K562 (cell line): ENCODE results near the gene RRP7A. TPM values are rescaled to one million over a fixed set of nuclear protein-coding genes. Genes with fewer than 3 reads are reported as not detected.

Source experiments
- ATAC-seq: fragments of 200-7000 bp; cut with Tn5 transposase; 3 replicates; pipeline ENCODE4 v1.9.1; 2020; ENCODE audit warnings: moderate library complexity
- BruUV-seq: library from RNA; stranded (reverse); fragments of 400-500 nt; replicated peaks from 2 replicates; lab custom pipeline; 2021; lab: Mats Ljungman, UMichigan
- CTCF ChIA-PET: fragments of 300-600 bp; formaldehyde crosslinking; extraction: SDS; loops from one replicate; lab custom pipeline; 2021; ENCODE audit warnings: low intra/inter-chr PET ratio; lab: Yijun Ruan, JAX
- POLR2A ChIA-PET: fragments of 300-600, 350-650 bp; sonication (Branson Sonifier 250); formaldehyde crosslinking; extraction: SDS; loops from one replicate; lab custom pipeline; 2021; ENCODE audit warnings: antibody characterized with exemption, inconsistent platforms; lab: Yijun Ruan, JAX
- DNase-seq, 4 experiments: peaks; one replicate each; pipeline versions ENCODE4 v3.0.0 to v3.0.0-alpha.2; 2011 to 2018; ENCODE audit warnings: low spot score in 3 of 4, mixed read lengths in 3 of 4; ENCODE audit errors: extremely low read depth in 1 of 4
- FAIRE-seq: peaks from 2 replicates; lab custom pipeline; 2011; peaks lifted over from hg19 to GRCh38; lab: Jason Lieb, UNC
- H2AFZ ChIP-seq: 2 replicates; pipeline ENCODE4 v1.6.0; 2011; ENCODE audit warnings: low read depth, low read length, control low read depth, inconsistent platforms
- H3K27ac ChIP-seq: fragments of 200-600 bp; 3 replicates; pipeline ENCODE4 v1.8.0; 2011; ENCODE audit warnings: low read depth, mild to moderate bottlenecking, control low read depth, inconsistent platforms, low read length, moderate library complexity, mixed read lengths; ENCODE audit errors: extremely low read depth
- H3K27me3 ChIP-seq, 2 experiments: fragments of 300-600 bp in 1 of 2; 2 replicates in 1 of 2; 3 replicates in 1 of 2; pipeline versions ENCODE4 v1.6.0 to v1.8.0; 2011; ENCODE audit warnings: inconsistent platforms in 2 of 2, low read length in 2 of 2, mild to moderate bottlenecking in 1 of 2, mixed read lengths in 1 of 2, moderate library complexity in 1 of 2; ENCODE audit not compliant: control insufficient read depth in 2 of 2, insufficient read depth in 2 of 2
- H3K36me3 ChIP-seq: fragments of 300-600 bp; 3 replicates; pipeline ENCODE4 v1.8.0; 2011; ENCODE audit warnings: mild to moderate bottlenecking, low read length, inconsistent platforms; ENCODE audit not compliant: control insufficient read depth, insufficient read depth
- H3K4me1 ChIP-seq, 2 experiments: fragments of 200-600 bp in 1 of 2; replicated peaks in 1 of 2; 2 replicates in 1 of 2; 3 replicates in 1 of 2; pipeline versions ENCODE4 v1.5.1 to v1.8.0; 2011; ENCODE audit warnings: inconsistent platforms in 2 of 2, low read length in 2 of 2, mild to moderate bottlenecking in 1 of 2, mixed read lengths in 1 of 2, moderate library complexity in 1 of 2; ENCODE audit not compliant: control insufficient read depth in 2 of 2, insufficient read depth in 2 of 2
- H3K4me2 ChIP-seq: 2 replicates; pipeline ENCODE4 v1.6.1; 2011; ENCODE audit warnings: low read length, control low read depth, inconsistent platforms, mixed read lengths; ENCODE audit not compliant: insufficient read depth
- H3K4me3 ChIP-seq: fragments of 200-600 bp; sonication (generic), shearing (Covaris generic); 2 replicates; pipeline ENCODE4 v1.5.1; 2016; ENCODE audit warnings: control low read depth, inconsistent platforms
- H3K79me2 ChIP-seq: fragments of 200-600 bp; 3 replicates; pipeline ENCODE4 v1.8.0; 2011; ENCODE audit warnings: low read length, inconsistent platforms; ENCODE audit not compliant: control insufficient read depth, insufficient read depth
- H3K9ac ChIP-seq, 2 experiments: 2 replicates each; pipeline versions ENCODE4 v1.6.0 to v1.6.1; 2011; ENCODE audit warnings: low read depth in 2 of 2, low read length in 2 of 2, control low read depth in 1 of 2, inconsistent platforms in 1 of 2, mild to moderate bottlenecking in 1 of 2, mixed read lengths in 1 of 2; ENCODE audit not compliant: insufficient read depth in 1 of 2
- H3K9me1 ChIP-seq: one replicate; pipeline ENCODE4 v1.6.0; 2011; ENCODE audit warnings: inconsistent platforms, mild to moderate bottlenecking, low read length, moderate library complexity; ENCODE audit not compliant: control insufficient read depth, insufficient read depth
- H3K9me3 ChIP-seq: replicated peaks from 2 replicates; pipeline ENCODE4 v1.5.1; 2011; ENCODE audit warnings: low read depth, low read length, inconsistent platforms; ENCODE audit not compliant: control insufficient read depth, insufficient read depth
- H4K20me1 ChIP-seq: replicated peaks from 2 replicates; pipeline ENCODE4 v1.6.1; 2011; ENCODE audit warnings: low read length, inconsistent platforms, mixed read lengths; ENCODE audit not compliant: control insufficient read depth, insufficient read depth
- CBX8 ChIP-seq: fragments of 200-600 bp; sonication (generic); IDR thresholded peaks from 2 replicates; pipeline ENCODE4 v1.6.1; 2012; ENCODE audit warnings: borderline replicate concordance, mixed run types, low read depth, mild to moderate bottlenecking, moderate library complexity, mixed read lengths, low read length, control low read depth, inconsistent platforms; ENCODE audit not compliant: poor library complexity, severe bottlenecking; ENCODE audit errors: extremely low read depth
- ELK3 ChIP-seq: fragments of 450-650 bp; formaldehyde crosslinking; IDR thresholded peaks from 2 replicates; pipeline ENCODE4 v1.4.0; 2020; ENCODE audit warnings: mild to moderate bottlenecking
- HLTF ChIP-seq: fragments of 450-650 bp; IDR thresholded peaks from 2 replicates; pipeline ENCODE4 v1.6.1; 2016
- HMBOX1 ChIP-seq: sonication (generic); IDR thresholded peaks from 2 replicates; pipeline ENCODE4 v1.6.1; 2016
- JUNB ChIP-seq: fragments of 450-650 bp; formaldehyde crosslinking; conservative IDR thresholded peaks from 2 replicates; pipeline ENCODE4 v1.4.0; 2020; ENCODE audit warnings: mild to moderate bottlenecking
- MECOM ChIP-seq: fragments of 250-450 bp; sonication (Bioruptor Pico); IDR thresholded peaks from 2 replicates; pipeline ENCODE4 v1.8.0; 2022; ENCODE audit warnings: inconsistent platforms
- MYNN ChIP-seq, 2 experiments: sonication (generic); formaldehyde crosslinking in 1 of 2; IDR thresholded peaks; 2 replicates each; pipeline versions ENCODE4 v1.5.0 to v1.6.1; 2016 to 2020; ENCODE audit warnings: antibody characterized with exemption in 1 of 2, missing genetic modification reagents in 1 of 2
- NCOA4 ChIP-seq: fragments of 450-650 bp; IDR thresholded peaks from 2 replicates; pipeline ENCODE4 v1.6.1; 2018; ENCODE audit warnings: mild to moderate bottlenecking; ENCODE audit not compliant: partially characterized antibody
- NFIC ChIP-seq: fragments of 450-650 bp; IDR thresholded peaks from 2 replicates; pipeline ENCODE4 v1.6.1; 2017; ENCODE audit warnings: mild to moderate bottlenecking, inconsistent platforms
- NR2C2 ChIP-seq, 2 experiments: fragments of 200-800 bp in 1 of 2; sonication (Bioruptor generic) in 1 of 2; sonication (generic) in 1 of 2; formaldehyde crosslinking in 1 of 2; IDR thresholded peaks; 2 replicates each; pipeline versions ENCODE4 v1.6.1 to v1.8.0; 2016 to 2022; ENCODE audit warnings: mild to moderate bottlenecking in 1 of 2, missing compliant biosample characterization in 1 of 2, missing genetic modification characterization in 1 of 2, missing genetic modification reagents in 1 of 2
- POLR2B ChIP-seq: fragments of 450-650 bp; IDR thresholded peaks from 2 replicates; pipeline ENCODE4 v1.6.1; 2018; ENCODE audit warnings: low read depth; ENCODE audit not compliant: partially characterized antibody
- RFX1 ChIP-seq: fragments of 450-650 bp; IDR thresholded peaks from 2 replicates; pipeline ENCODE4 v1.6.1; 2016; ENCODE audit warnings: mild to moderate bottlenecking, moderate library complexity
- SMARCC2 ChIP-seq: fragments of 450-650 bp; IDR thresholded peaks from 2 replicates; pipeline ENCODE4 v1.6.1; 2017; ENCODE audit warnings: antibody characterized with exemption, moderate library complexity, mild to moderate bottlenecking, low read depth
- SRSF3 ChIP-seq: fragments of 200-400 bp; formaldehyde crosslinking; IDR thresholded peaks from 2 replicates; pipeline ENCODE4 v1.6.1; 2016; ENCODE audit warnings: mild to moderate bottlenecking, low read length, moderate library complexity; ENCODE audit not compliant: insufficient read depth
- STAT6 ChIP-seq: sonication (generic); formaldehyde crosslinking; IDR thresholded peaks from 2 replicates; pipeline ENCODE4 v1.8.1; 2023; ENCODE audit warnings: mild to moderate bottlenecking, missing genetic modification reagents
- TAF1 ChIP-seq: IDR thresholded peaks from 2 replicates; pipeline ENCODE4 v1.6.1; 2011; ENCODE audit warnings: mild to moderate bottlenecking, low read length, moderate library complexity; ENCODE audit not compliant: insufficient read depth, control insufficient read depth, severe bottlenecking; ENCODE audit errors: extremely low read depth
- TEAD1 ChIP-seq, 2 experiments: fragments of 450-650 bp in 1 of 2; sonication (generic) in 1 of 2; formaldehyde crosslinking; IDR thresholded peaks; 2 replicates each; pipeline versions ENCODE4 v1.4.0 to v1.8.0; 2020 to 2022; ENCODE audit warnings: mild to moderate bottlenecking in 2 of 2, missing genetic modification reagents in 1 of 2
- WGBS: fragments of 100-300 bp; shearing (Covaris generic); methylation state at CpG from one replicate; pipeline ENCODE4 v1.1.6; 2016; ENCODE audit warnings: low coverage, mixed read lengths; ENCODE audit not compliant: insufficient coverage; ENCODE audit errors: missing lambda C conversion rate; 5-methylcytosine and 5-hydroxymethylcytosine counted together
- in situ Hi-C: fragments of 300-500 bp; cut with MboI; formaldehyde crosslinking; loops from 4 replicates; pipeline ENCODE4 v1.15.0; 2018; ENCODE audit warnings: inconsistent platforms, mixed read lengths
- intact Hi-C: fragments of 100-400 bp; cut with micrococcal nuclease; formaldehyde crosslinking; loops from 2 replicates; pipeline ENCODE4 v1.14.2; 2022
- polyA plus RNA-seq, 8 experiments: library from polyadenylated mRNA; depleted of rRNA in 4 of 8; stranded (reverse) in 5 of 8; unstranded in 3 of 8; fragments of >200 nt; fragmentation: Nextera tagmentation in 2 of 8; fragmentation: Illumina TruSeq in 1 of 8; extraction: Ambion mirVana in 2 of 8; extraction: Trizol in 1 of 8; gene quantifications; 2 replicates each; pipeline versions ENCODE4 v1.2.1 to v1.2.3, GENCODE V29; 2011 to 2014; ENCODE audit warnings: inconsistent platforms in 1 of 8, missing spikeins in 1 of 8
- total RNA-seq, 7 experiments: library from RNA; depleted of rRNA in 6 of 7; stranded (reverse); fragments of >200 nt in 6 of 7; fragmentation: Illumina TruSeq in 2 of 7; extraction: Trizol in 2 of 7; gene quantifications; 2 replicates each; pipeline versions ENCODE4 v1.2.1 to v1.2.3, GENCODE V29; 2011 to 2021; ENCODE audit warnings: low replicate concordance in 1 of 7

The RRP7A gene
- total and polyA plus RNA-seq, 9 of the 15 experiments (the other 6 are each of a cell fraction or from before 2014, with no cell fraction given), result 3.4 to 74.1 (median 40.3) TPM

- intact Hi-C loops, result no loop called here
- no peaks in the 10 kb centered on the region for H4K20me1 ChIP-seq
- no peak for TF ChIP-seq CBX8
- no peak for TF ChIP-seq SRSF3
- no peak for TF ChIP-seq HLTF
- TF ChIP-seq NFIC, result no peak
- TF ChIP-seq POLR2B, result no peak
- no peak for TF ChIP-seq SMARCC2
- TF ChIP-seq HMBOX1, result no peak
- TF ChIP-seq NCOA4, result no peak
- TF ChIP-seq TEAD1 (CRISPR knock-in tag; IDR thresholded peaks at IDR 0.05), result no peak
- TF ChIP-seq TAF1, result no peak
- TF ChIP-seq ELK3 (CRISPR knock-in tag), result no peak
- TF ChIP-seq RFX1, result no peak
- TF ChIP-seq MYNN (IDR thresholded peaks at IDR 0.05), result no peak
- no peak for TF ChIP-seq MYNN (CRISPR knock-in tag; IDR thresholded peaks at IDR 0.05)
- no peak for TF ChIP-seq MECOM
- TF ChIP-seq JUNB (CRISPR knock-in tag), result no peak
- TF ChIP-seq NR2C2 (CRISPR knock-in tag; IDR thresholded peaks at IDR 0.05), result no peak
- no peak for TF ChIP-seq NR2C2 (tag; IDR thresholded peaks at IDR 0.05)
- no peak for TF ChIP-seq STAT6 (CRISPR knock-in tag)
Measured at GRCh38 chr22:42549331-42550060, 29.9 kb upstream of the RRP7A start.

More at GRCh38 chr22:42549331-42550060, 29.9 kb upstream of the RRP7A start:
- Histone ChIP-seq H3K9me3 (no peaks in the 10 kb centered on the region), H3K27me3 (no peaks in the 10 kb centered on the region), H3K9me1 (no peaks in the 10 kb centered on the region), H3K79me2 (peaks cover 7% of the 10 kb centered on the region; the same call in 2 of the 3 replicates), H3K4me3 (no peak overlapping the region), H3K27ac (no peak overlapping the region), H3K4me1 (peaks cover 9 to 30% of the 10 kb centered on the region in 2 experiments; a peak in 4 of 5 replicates), H3K36me3 (no peaks in the 10 kb centered on the region), H3K9ac (no peak overlapping the region), H2AFZ (no peak overlapping the region), H3K4me2 (no peak overlapping the region)
- in situ Hi-C loops, result no loop called here
- DNase-seq (no peak), FAIRE-seq (no peak), ATAC-seq (no peak)
- ChIA-PET CTCF (no interaction called here), POLR2A (interaction anchor here (0.6 kb wide), 2 partner anchors 377 to 682 kb away, joined by 3 read pairs; no protein-coding TSS in a partner anchor)
- no TSS peak for BruUV-seq
- WGBS, result 57% methylated on average over 7 of the region's 11 CpGs
